ENCODE results near the gene SNX20. TPM values are rescaled to one million over a fixed set of nuclear protein-coding genes. Genes with fewer than 3 reads are reported as not detected.

The SNX20 gene
- total RNA-seq, 1 donor from 2014 or later = 0.16 TPM

GRCh38 chr16:50657241-50657640 is 23.9 kb downstream of the SNX20 start:
- DNase-seq = no peak

GRCh38 chr16:50655558-50656055 is 25.5 kb downstream of the SNX20 start:
- DNase-seq = no peak

- DNase-seq = no peak
These were observed 27.2 kb downstream of the SNX20 start for GRCh38 chr16:50653633-50654519.

DNA sequence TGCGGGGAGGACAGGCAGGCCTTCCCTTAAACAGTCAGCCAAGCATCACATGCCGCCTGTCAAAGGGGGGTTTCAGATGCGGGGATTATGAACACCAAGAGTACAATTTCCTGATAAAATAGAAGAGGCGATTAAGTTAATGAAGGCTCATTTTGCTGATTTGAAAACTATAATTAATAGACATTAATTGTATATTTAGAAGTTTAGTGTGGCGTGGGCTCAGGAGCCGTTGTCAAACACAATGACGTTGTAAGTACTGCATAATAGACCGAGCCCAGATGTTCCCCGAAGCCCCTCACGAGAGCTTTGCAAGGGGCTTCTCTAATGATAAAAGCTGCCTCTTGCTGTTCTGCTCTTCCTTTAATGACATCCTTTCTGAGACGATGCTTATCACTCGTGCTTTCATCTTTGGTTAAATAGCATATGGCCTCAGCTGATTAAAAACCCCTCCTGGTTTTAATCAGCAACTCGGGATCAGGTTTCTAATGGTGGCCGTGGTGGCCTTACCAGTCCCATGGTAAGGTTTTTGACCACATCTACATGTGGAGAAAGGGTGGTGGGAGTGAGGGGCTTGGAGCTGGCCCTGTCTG is 28.2 kb downstream of the SNX20 start:
- DNase-seq = no peak

GRCh38 chr16:50651835-50652438 is 29.2 kb downstream of the SNX20 start:
- DNase-seq = no peak

DNA sequence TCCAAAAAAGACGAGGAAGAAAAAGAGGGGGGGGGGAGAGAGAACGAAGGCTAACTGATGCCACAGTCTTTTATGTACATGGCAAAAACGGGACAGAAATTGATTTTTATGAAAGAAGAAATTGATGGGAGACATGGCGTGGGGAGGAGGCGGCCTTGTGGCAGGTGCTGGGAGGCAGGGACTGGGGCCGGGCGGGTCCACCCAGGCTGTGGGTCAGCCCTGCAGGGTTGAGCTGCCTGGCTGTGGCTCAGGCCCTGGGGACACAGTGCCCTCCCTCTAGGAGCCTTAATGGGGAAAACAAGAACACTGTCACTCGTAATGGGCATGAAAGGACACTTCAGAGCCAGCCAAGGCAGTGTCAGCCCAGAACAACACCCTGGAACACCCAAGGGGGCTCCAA is 34.8 kb downstream of the SNX20 start:
- no peak for DNase-seq

DNA sequence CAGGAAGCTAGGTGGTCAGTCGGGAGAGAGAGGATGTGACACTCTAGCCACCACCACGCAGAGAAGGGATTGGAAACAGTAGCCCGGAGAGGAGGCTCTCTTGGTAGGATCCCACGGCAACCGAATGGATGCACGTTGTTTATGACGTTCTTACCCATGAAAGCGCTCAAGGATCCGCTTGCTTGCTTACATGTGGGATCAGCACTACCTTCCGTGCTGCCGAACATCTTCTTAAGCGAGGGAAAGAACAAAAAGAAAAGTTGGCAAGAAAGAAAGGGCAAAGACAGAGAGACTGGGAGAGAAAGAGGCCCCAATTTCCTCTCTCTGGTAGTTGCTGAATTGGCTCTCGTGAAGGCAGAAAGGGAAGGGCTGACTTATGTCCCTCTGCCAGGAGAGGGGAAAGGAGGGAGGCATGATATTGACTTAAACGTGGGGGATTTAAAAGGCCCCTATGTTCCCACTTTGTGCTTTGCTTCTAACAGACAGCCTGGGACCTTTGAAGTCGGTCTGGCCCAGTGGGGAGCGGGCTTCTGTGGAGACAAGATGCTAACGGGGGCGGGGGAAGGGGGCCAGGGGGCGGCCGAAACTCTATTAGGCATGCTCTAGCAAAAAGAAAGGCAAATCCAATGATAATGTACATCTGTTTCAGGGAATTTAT is 35.4 kb downstream of the SNX20 start:
- DNase-seq = no peak

GRCh38 chr16:50644729-50645128 is 36.4 kb downstream of the SNX20 start:
- no peak for DNase-seq

- DNase-seq = no peak
These were observed 36.9 kb downstream of the SNX20 start for GRCh38 chr16:50644245-50644644.

GRCh38 chr16:50643192-50643591 is 37.9 kb downstream of the SNX20 start:
- DNase-seq = no peak

- no peak for DNase-seq
These were observed 38.8 kb downstream of the SNX20 start for GRCh38 chr16:50642349-50642748.

DNA sequence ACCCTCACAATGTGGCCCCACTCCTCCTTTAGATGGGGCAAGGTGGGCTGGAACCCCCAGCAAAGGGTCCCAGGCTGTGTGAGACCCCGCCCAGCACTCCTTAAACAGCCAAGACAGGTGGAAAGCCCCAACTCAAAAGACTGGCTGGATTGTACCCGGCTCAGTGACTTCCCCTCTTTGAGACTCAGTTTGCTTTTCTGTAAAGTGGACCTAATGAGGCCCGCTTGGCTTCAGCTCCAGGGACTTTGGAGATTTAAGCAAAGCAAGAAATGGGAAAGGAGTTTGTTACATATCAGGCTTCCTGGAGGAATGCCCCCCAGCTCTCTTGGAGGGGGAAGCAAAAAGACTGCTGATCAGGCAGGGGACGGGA is 39.3 kb downstream of the SNX20 start:
- no peak for DNase-seq

- no peak for DNase-seq
These were observed 39.9 kb downstream of the SNX20 start for GRCh38 chr16:50640919-50641817.

- no peak for DNase-seq
These were observed 40.7 kb downstream of the SNX20 start for GRCh38 chr16:50640391-50640790.

GRCh38 chr16:50638816-50639670 is 42.1 kb downstream of the SNX20 start:
- DNase-seq = no peak

GRCh38 chr16:50637716-50638602 is 43.2 kb downstream of the SNX20 start:
- no peak for DNase-seq

DNA sequence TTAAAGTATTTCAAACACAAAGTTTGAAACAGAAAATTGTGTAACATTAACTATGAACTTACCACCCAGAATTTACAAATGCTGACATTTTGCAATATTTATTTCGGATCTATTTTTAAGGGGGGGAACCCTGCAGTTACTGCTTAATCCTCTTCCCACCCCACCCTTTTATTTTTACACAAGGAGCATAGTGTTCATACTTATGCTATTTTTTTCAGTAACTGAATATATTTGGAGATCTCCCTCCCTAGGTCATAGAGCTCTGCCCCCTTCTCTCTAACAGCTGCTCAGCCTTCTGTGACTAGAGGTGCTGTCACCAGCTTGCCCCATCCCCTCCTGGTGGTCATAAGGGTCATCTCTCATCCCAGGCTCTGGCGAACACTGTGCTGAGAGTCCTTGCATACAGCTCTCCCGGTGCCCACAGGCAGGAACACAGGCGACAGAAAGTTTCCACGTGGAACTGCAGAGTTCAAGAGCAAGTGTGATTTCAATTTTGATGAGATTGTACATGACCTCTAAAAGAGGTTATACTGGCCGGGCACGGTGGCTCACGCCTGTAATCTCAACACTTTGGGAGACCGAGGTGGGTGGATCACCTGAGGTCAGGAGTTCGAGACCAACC is 44.2 kb downstream of the SNX20 start:
- DNase-seq = no peak

DNA sequence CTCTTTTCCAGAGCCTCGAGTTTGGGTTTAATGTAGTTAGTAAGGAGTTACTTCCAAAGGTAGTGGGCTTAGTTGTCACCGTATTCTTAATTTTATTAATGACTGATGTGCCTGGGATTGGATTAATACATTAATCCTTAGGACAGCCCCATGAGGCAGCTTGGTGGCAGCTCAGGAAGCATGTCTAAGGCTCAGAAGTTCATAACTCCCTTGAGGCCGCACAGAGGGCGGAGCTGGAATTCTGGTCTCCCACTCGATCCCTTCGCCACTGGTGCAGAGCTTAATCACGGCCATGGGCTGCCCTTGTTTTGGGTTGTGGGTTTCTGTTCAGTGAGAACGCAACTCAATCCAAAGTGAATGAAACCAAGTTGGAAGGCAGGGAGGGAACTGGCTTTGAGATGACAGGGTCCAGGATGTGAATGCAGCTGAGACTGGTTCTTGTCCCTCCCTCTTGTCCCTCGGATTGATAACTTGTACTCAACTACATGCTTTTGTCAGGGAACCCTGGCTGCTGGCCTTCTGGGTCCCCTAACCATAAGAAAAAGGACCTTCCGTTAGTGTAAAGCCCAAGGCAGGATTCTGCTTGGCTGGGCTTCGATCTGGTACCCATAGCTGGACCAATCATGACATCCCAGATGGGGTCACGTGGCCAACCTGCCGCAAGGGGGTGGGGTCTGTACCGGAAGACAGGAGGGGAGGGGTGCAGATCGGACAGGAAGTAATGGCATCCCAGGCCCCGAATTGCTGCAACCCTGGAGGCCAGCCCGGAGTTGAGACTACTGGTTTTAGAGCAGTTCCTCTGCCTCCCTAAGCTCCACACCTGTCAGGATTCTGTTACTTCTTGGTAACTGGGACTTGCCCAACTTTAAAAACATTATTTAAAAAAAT is 45.4 kb downstream of the SNX20 start:
- no peak for DNase-seq
